ENCODE measurements around the gene GOSR1. TPM values are rescaled to one million over a fixed set of nuclear protein-coding genes. Genes with fewer than 3 reads are reported as not detected.

The GOSR1 gene
- total RNA-seq, 3 donors from 2014 or later (not counting 1 experiment from before 2014, with no cell fraction given), result 45.0 to 57.5 (median 54.4) TPM

GRCh38 chr17:30514895-30515596 is 37.8 kb downstream of the GOSR1 start:
- Histone ChIP-seq H3K27ac (ENCODE audit: low read length) (no peak overlapping the region), H3K27me3 (ENCODE audit: control insufficient read depth, insufficient read depth, low read length) (no peaks in the 10 kb centered on the region), H3K36me3 (ENCODE audit: control insufficient read depth, insufficient read depth, low read length) (peaks cover 29% of the 10 kb centered on the region), H3K4me1 (ENCODE audit: control insufficient read depth, insufficient read depth, low read length) (no peaks in the 10 kb centered on the region), H3K9me3 (ENCODE audit: control insufficient read depth, insufficient read depth, low read length) (no peaks in the 10 kb centered on the region), H3K4me3 (ENCODE audit: low read length) (no peak overlapping the region)
- Mint-ChIP-seq H3K4me1 (peaks cover 0 to 7% of the 10 kb centered on the region in 2 donors), H3K4me3 (no peak overlapping the region), H3K36me3 (no peaks in the 10 kb centered on the region), H3K27ac (no peak overlapping the region), H3K27me3 (ENCODE audit: low read depth in 2 of 2) (no peaks in the 10 kb centered on the region), H3K9me3 (no peaks in the 10 kb centered on the region)
- no peak for TF ChIP-seq CTCF (IDR thresholded peaks at IDR 0.05)
- 100% methylated on average over 3 of the region's 3 CpGs for WGBS (ENCODE audit: insufficient coverage)
- intact Hi-C loops (cut with micrococcal nuclease), result no loop called here
- no peak for DNase-seq
- ATAC-seq, result no peak

GRCh38 chr17:30517786-30518185 is 40.6 kb downstream of the GOSR1 start:
- no peak for ATAC-seq
- no peak overlapping the region for H3K27ac ChIP-seq (ENCODE audit: low read length)
- Mint-ChIP-seq H3K36me3 (no peaks in the 10 kb centered on the region), H3K27me3 (ENCODE audit: low read depth in 2 of 2) (no peaks in the 10 kb centered on the region), H3K4me1 (peaks cover 0 to 7% of the 10 kb centered on the region in 2 donors), H3K27ac (no peak overlapping the region), H3K9me3 (no peaks in the 10 kb centered on the region), H3K4me3 (no peak overlapping the region)
- WGBS (ENCODE audit: insufficient coverage), result 100% methylated on average over 1 of the region's 1 CpG
- H3K36me3 ChIP-seq (ENCODE audit: control insufficient read depth, insufficient read depth, low read length), result peaks cover 42% of the 10 kb centered on the region
- H3K4me1 ChIP-seq (ENCODE audit: control insufficient read depth, insufficient read depth, low read length), result no peaks in the 10 kb centered on the region
- no peak for DNase-seq
- H3K27me3 ChIP-seq (ENCODE audit: control insufficient read depth, insufficient read depth, low read length), result no peaks in the 10 kb centered on the region
- intact Hi-C loops (cut with micrococcal nuclease), result no loop called here
- TF ChIP-seq CTCF (IDR thresholded peaks at IDR 0.05), result no peak
- no peak overlapping the region for H3K4me3 ChIP-seq (ENCODE audit: low read length)
- H3K9me3 ChIP-seq (ENCODE audit: control insufficient read depth, insufficient read depth, low read length), result no peaks in the 10 kb centered on the region

- no peak overlapping the region for H3K27ac ChIP-seq (ENCODE audit: low read length)
- WGBS (ENCODE audit: insufficient coverage), result 93% methylated on average over 5 of the region's 5 CpGs
- TF ChIP-seq CTCF (IDR thresholded peaks at IDR 0.05), result no peak
- Mint-ChIP-seq H3K4me3 (no peak overlapping the region), H3K27ac (no peak overlapping the region), H3K4me1 (peaks cover 0 to 7% of the 10 kb centered on the region in 2 donors), H3K27me3 (ENCODE audit: low read depth in 2 of 2) (no peaks in the 10 kb centered on the region), H3K36me3 (no peaks in the 10 kb centered on the region), H3K9me3 (no peaks in the 10 kb centered on the region)
- ATAC-seq, result no peak
- peaks cover 33% of the 10 kb centered on the region for H3K36me3 ChIP-seq (ENCODE audit: control insufficient read depth, insufficient read depth, low read length)
- H3K4me3 ChIP-seq (ENCODE audit: low read length), result no peak overlapping the region
- no peak for DNase-seq
- intact Hi-C loops (cut with micrococcal nuclease), result no loop called here
- no peaks in the 10 kb centered on the region for H3K4me1 ChIP-seq (ENCODE audit: control insufficient read depth, insufficient read depth, low read length)
- no peaks in the 10 kb centered on the region for H3K9me3 ChIP-seq (ENCODE audit: control insufficient read depth, insufficient read depth, low read length)
- H3K27me3 ChIP-seq (ENCODE audit: control insufficient read depth, insufficient read depth, low read length), result no peaks in the 10 kb centered on the region
These were observed 42.0 kb downstream of the GOSR1 start for GRCh38 chr17:30519166-30519565.

GRCh38 chr17:30519707-30520106 is 42.5 kb downstream of the GOSR1 start:
- no peak for ATAC-seq
- H3K27me3 ChIP-seq (ENCODE audit: control insufficient read depth, insufficient read depth, low read length), result no peaks in the 10 kb centered on the region
- TF ChIP-seq CTCF (IDR thresholded peaks at IDR 0.05), result no peak
- Mint-ChIP-seq H3K9me3 (no peaks in the 10 kb centered on the region), H3K4me3 (no peak overlapping the region), H3K27me3 (ENCODE audit: low read depth in 2 of 2) (no peaks in the 10 kb centered on the region), H3K4me1 (peaks cover 0 to 7% of the 10 kb centered on the region in 2 donors), H3K27ac (no peak overlapping the region), H3K36me3 (no peaks in the 10 kb centered on the region)
- no peaks in the 10 kb centered on the region for H3K4me1 ChIP-seq (ENCODE audit: control insufficient read depth, insufficient read depth, low read length)
- H3K4me3 ChIP-seq (ENCODE audit: low read length), result no peak overlapping the region
- no peak overlapping the region for H3K27ac ChIP-seq (ENCODE audit: low read length)
- intact Hi-C loops (cut with micrococcal nuclease), result no loop called here
- no peak for DNase-seq
- H3K36me3 ChIP-seq (ENCODE audit: control insufficient read depth, insufficient read depth, low read length), result peaks cover 31% of the 10 kb centered on the region
- WGBS (ENCODE audit: insufficient coverage), result 96% methylated on average over 3 of the region's 3 CpGs
- no peaks in the 10 kb centered on the region for H3K9me3 ChIP-seq (ENCODE audit: control insufficient read depth, insufficient read depth, low read length)

All from natural killer cell (primary cell).